ENCODE results near the gene FAM180B.

FAM180B gene

DNA sequence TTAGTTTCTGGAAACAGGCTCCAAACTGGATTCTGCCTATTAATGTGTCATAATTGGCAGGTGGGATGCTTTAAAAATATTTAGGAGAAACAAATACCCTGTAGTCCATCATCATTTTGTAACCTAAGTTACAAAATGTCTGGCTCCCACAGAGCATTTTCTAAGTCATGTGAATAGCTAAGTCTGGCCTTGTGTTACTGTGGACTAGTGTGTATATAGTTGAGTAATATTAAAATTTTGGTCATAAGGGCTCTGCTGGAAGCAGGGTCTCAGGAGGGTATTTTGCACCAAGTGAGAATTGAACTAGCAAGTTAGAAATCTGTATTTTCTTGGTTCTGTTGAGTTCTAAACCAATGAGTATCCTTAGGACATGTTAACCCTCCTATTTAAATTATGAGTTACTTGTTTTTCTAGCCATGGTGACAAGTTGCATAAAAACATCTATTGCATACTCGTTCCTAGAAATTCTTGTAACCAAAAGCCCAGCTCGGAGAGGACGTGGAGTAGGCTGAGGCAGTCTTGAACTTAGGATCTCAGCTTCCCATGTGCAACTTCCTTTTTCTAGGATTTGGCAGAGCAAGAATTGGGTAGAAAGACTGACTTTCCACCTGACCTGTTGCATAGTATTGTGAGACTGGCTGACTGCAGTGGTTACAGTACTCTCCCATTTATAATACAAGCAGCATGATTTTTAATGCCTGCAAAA lies 15.7 kb upstream of the FAM180B start:
- no peak for DNase-seq

DNA sequence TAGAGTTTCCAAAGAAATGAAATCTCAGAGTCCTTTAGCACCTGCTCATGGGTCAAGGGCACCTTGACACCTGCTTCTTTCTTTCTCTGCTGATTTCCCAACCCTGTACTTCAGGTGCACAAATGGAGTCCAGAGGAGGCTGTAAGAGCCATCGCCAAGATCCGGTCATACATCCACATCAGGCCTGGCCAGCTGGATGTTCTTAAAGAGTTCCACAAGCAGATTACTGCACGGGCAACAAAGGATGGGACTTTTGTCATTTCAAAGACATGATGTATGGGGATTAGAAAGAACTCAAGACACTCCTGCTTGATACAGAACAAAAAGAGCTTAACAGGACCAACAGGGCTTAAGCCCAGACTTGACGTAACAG lies 15.1 kb upstream of the FAM180B start:
- no peak for DNase-seq

DNA sequence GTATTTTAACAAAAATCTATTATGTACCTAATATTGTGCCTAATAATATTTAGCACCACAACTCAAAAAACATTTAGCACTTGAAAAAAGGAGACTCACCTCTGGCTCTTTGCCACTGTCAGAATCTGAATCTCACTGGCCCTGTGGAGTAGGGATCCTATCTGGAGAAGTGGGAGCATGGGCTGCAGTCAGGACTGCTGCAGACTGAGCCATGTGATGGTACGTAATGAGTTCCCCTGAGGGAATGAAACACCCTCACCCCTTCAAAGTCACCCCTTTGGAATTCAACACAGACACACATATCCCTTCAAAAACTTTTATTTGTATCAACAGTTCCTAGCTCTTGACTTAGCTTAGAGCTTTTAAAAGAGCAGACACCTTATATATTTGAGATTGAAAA lies 14.6 kb upstream of the FAM180B start:
- DNase-seq: no peak

DNA sequence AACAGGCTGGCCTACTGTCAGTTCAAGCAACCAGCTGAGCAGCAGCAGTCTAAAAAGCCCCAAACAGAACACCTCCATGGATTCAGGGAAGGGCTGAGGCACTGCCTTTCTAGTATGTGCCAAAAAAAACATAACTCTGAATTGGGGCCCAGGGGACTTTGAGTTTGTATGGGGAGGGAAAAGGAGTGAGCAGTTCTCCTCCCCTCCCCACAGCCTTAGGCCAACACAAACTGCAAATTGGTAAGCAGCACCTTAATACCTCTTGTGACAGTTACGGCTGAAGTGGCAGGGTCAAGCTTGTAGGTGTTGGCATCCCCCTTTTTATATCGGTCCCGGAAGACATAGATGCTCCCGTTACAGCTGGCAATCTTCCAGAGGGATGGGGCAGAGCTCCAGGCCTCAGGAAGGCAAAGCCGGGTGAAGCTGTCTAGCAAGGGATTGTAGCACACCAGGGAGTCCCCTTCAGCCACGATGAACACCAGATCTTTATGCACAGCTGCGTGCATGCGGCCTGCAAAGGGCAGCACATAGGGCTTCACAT lies 13.7 kb upstream of the FAM180B start:
- DNase-seq: no peak

DNA sequence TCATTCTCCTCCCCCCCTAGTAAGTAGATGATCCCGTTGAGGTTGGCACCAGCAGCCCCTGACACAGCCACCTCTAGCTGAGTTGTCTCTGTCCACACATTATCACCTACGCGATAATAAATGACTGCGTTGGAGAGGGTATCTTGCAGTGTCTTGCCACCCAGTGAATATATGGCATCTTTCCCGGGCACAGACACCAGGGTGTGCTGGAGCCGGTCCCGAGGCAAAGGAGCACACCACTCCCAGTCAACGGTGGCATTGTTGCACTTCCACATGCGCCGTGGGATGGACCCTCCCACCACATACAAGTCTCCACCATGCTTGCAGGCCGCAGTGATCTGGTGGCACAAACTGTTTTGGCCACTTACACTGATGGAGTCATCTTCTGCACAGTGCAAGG lies 13.2 kb upstream of the FAM180B start:
- DNase-seq: no peak

DNA sequence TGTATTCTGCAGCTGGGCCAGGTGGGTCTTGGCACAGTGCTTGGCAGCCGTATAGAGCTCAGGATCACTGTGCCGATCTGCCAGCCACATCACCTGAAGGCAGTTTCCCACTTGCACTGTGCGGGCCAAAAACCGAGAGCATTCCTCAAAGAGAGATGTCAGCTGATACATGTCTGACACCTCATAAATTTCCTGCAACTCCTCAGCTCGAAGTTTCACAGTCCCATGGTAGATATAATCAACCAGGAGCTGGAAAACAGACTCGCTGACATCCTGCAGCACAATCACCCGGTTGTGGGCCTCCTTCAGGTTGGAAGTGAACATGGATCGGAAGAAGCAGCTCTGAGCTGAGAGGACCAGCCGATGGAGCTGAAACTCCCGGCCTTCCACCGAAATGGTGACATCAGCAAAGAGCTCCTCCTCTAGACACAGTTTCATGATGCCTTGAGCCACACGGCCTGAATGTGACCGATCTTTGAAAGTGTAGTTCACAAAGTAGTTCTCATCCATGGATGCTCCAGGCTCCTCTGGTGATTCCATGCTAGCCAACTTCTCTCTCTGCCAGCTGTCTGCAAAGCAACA lies 8.9 kb upstream of the FAM180B start:
- no peak for DNase-seq

DNA sequence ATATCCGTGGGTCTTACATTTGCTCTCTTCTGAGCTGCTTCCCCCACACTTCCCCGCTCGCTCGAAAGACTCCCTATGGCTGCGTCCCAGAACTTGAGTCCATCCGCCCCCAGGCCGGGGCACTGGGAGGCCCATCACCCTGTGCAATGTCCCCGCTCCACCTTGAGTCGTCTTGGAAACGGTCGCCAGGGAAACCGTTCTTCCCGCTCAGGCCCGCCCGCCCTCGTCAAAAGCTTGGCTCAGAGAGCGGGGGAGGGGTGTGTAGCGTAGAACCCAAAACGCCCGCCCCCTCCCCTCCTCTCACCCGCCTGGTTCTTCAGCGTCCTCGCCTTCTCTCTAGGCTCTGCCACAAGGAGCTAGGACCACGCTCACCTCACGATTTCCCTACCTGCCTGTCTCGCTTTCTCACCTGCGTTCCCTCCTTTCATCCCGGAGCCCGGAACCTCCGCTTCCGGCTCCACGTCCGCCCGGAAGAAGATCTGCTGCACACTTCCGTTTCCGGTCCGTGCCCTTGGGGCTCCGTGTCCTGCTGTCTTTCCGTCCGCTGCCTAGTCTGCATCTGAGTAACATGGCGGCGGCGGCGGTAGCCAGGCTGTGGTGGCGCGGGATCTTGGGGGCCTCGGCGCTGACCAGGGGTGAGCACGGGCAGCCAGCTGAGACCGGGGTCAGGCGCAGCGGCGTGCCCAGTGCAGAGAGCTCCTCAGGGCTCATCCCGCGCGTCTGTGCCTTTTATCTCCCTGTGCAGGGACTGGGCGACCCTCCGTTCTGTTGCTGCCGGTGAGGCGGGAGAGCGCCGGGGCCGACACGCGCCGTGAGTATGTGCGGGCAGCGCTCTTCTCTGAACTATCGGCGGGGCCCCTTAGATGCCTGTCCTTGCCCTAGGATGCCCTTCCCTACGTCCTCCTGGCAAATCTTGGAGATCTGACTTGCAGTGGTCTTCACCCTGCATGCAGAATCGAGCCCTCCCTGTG lies 7.7 kb upstream of the FAM180B start, which contains the start of the genes KBTBD4 and NDUFS3:
Gene KBTBD4 (minus strand): TSS at position 447 of the 971 bp plus-strand sequence. CDS start 19 bp downstream, at position 428.
Gene NDUFS3 (plus strand): TSS at position 551 of the 971 bp plus-strand sequence. CDS start 18 bp downstream, at position 569.
- DNase-seq: peak; percentile 68

DNA sequence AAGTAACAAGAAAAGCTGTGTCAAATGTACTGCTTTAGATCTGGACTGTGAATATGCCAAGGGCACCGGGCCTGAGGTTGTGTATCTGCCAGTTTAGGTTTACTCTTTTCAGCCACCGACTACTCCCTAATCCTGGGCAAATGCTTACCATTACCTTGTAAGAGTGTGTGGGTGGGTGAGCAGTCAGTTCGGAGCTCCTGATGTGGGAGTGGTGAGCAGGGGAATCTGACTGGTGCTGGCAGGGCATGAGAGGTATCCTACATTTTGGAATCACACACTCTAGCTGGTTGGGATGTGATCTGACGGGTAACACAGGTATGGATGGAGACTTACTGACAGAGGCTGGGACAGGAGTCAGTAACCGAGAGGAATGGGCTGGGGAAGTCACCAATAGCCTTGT lies 2.6 kb upstream of the FAM180B start:
- no peak for DNase-seq

DNA sequence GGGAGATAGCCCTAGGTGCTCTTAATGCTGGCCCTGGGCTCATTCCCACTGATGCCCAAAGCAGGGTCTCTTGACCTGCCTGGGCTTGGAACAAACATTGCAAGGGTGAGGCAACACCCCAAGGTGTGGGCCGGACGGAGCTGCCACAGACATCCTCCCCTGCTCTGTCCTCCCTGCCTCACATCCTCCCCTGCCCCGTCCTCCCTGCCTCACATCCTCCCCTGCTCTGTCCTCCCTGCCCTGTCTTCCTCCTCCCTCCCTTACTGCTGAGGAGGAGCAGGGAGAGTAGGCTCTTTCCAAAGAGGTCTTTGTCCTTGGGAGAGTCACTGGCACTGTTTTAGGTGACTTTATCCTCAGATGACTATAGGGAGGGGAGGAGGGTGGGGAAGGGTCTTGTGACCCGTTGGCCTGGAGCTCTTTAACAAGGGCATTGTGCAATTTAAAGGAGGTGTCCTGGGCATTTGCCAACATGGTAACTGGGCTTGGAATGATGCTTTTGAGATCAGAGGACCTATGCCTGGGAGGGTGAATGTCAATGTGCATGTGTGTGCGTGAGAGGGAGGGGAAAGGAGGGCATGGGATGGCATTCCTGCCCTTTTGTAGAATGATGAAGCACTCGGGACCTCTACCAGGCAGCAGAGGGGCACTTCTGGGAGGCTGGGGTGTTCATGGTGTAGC lies 700 bp downstream of the FAM180B start:
- DNase-seq: no peak

DNA sequence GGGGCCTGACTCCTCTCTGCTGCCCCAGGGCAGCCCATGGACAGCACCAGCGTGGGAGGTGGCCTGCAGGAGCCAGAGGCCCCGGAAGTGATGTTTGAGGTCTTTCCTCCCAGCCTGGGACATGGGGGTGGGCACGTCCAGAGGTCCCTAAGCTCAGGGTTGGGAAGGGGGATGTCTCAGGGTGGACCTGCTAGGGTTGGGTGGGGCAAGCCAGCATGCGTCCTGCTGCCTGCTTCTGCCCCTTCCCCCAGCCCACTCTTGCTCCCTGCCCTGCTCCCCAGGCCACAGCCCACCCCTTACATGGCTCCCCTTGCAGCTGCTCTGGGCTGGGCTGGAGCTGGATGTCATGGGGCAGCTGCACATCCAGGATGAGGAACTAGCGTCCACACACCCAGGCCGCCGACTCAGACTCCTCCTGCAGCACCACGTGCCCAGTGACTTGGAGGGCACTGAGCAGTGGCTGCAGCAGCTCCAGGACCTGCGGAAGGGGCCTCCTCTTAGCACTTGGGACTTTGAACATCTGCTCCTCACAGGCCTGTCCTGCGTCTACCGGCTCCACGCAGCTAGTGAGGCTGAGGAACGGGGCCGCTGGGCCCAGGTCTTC lies 1.3 kb downstream of the FAM180B start:
- no peak for DNase-seq

DNA sequence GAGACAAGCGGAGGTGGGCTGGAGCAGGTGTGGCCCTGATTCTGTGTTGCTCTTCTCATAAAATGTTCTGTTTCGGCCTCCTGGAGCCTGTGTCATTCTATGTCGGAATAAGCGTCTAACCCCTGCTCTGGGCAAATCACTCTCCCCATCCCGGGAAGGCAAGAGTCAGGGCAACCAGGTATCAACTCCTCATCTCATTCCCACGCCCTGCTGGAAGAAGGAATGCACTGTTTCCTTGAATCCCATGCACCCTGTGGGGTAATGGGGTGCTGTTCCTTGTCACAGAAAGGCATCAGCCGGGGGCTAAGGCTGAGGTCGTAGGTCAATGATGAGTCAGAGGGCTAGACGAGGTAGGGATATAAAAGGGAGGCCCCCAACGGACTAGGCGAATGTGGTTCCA lies 2.6 kb downstream of the FAM180B start:
- DNase-seq: no peak

DNA sequence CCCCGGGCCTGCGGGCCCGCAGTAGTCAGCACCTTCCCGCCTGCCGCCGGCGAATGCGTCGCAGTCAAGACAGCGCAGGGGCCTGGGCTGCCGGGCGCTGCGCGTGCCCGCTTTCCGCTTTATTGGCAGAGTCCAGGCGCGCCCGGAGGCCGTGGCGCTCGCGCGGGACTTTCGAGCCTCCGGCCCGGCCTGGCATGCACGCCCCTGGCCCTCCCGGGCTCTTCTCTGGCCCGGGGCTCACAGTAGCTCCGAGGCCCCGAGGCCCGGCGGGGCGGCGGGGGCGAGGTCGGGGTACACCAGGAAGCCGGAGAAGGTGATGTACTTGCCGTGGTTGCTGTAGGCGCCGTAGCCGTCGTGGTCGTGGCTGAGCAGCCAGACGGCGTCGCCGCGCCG lies 3.1 kb downstream of the FAM180B start:
- no peak for DNase-seq

DNA sequence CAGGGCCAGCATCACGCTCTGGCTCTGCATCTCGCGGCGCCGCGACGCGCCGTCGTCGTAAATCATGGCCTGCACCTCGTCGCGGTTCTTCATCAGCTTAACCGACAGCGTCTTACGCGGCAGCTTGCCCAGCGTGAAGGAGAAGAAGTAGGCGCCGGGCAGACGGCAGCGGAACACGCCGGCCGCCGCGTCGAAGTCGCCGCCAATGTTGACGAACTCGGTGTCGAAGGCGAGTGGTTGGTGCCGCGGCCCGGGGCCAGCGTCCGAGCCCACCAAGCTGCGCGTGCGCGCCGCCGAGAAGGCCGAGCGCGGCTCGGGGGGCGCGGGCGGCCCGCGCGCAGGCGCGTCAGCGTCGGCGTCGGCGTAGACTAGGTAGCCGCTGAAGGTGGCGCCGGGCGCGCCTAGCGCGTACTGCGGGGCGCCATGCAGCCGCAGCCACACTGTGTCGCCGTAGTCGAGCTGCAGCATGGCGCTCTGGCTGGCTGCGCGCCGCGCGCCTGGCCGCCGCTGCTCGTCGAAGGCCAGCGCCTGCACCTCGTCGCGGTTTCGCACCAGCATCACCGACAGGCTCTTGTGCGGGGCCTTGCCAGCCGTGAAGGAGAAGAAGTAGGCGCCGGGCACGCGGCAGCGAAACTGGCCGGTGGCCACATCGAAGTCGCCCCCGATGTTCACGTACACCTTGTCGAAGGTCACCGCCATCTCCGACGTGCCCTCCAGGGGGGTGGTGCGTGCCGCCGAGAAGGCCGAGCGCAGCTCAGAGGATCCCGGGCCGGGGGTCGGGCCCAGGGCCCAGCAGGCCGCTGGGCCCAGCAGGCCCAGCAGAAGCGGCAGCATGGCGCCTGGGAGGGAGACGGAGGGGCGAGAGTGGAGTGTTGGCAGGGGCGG lies 3.7 kb downstream of the FAM180B start:
- DNase-seq: no peak

DNA sequence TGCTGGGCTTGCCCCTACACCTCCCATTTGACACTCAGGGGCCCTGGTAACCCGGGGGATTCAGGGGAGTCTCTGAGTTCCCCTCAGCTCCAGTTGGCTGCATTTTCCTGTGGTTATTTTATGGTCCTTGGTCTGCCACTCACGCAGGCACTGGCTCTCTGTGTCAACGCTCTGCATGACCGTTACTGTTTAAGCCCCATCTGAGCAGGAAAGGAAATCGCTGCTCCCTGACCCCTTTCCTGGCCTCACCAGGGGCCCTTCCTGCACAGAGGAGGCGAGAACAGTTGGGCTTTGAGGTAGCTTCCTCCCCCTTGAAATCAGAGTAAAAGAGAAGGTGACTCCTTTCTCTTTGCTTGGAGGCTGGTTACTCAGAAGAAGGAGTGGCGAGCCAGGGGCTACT lies 5.3 kb downstream of the FAM180B start:
- no peak for DNase-seq

DNA sequence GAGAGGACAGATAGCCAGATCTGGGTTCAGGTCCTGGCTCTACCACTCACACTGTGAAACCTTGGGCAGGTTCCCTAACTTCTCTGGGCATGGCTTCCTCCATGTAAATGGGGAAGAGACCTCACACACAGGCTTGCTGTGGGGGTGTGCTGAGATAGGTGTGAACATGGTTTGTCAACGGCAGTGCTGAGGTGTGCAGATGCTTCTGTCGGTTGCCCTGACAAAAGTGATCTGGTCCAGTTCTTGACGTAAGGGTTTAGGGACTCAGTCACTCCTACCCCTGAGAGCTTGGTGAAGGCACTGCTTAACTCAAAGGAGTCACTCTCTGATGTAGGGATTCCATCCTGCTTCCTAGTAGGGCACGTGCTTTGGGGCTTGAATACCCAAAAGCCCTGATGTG lies 5.8 kb downstream of the FAM180B start:
- DNase-seq: no peak

DNA sequence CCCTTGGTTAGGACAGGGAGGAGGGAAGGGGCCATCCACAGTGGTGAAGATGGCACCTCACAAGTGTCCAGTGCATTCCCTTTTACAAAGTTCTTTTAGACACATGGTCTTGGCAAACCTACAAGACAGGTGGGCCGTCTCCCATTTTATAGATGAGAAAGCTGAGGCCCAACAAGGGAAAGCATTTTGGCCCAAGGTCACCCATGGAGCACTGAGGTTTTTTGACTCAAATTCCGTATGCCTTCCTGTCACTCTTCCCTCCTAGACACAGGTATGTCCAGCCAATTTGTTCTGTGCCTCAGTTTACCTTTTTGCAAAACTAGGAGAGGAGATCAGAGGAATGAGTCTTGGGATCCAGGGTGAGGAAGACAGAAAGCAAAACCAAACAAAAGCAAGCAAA lies 6.5 kb downstream of the FAM180B start:
- no peak for DNase-seq

DNA sequence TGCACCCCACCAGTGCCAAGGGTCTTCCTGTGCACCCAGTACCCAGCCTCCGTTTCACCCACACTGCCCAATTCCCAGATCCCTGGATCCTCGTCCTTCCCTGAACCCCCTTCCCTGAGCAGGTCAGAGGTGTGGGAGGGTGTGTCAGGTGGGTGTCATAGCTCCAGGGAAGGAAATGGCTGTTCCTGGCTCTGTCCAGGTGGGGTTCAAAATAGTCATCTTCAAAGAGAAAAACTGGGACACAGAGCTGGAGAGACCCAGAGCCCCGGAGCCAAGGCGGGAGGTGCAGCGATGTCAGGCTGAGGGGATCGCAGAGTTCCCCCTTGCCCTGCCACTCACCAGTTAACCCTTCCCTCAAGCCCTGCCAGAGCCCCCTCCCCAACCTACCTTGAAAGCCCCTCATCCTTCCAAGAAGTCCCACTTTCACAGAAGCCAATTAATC lies 7.0 kb downstream of the FAM180B start:
- no peak for DNase-seq

DNA sequence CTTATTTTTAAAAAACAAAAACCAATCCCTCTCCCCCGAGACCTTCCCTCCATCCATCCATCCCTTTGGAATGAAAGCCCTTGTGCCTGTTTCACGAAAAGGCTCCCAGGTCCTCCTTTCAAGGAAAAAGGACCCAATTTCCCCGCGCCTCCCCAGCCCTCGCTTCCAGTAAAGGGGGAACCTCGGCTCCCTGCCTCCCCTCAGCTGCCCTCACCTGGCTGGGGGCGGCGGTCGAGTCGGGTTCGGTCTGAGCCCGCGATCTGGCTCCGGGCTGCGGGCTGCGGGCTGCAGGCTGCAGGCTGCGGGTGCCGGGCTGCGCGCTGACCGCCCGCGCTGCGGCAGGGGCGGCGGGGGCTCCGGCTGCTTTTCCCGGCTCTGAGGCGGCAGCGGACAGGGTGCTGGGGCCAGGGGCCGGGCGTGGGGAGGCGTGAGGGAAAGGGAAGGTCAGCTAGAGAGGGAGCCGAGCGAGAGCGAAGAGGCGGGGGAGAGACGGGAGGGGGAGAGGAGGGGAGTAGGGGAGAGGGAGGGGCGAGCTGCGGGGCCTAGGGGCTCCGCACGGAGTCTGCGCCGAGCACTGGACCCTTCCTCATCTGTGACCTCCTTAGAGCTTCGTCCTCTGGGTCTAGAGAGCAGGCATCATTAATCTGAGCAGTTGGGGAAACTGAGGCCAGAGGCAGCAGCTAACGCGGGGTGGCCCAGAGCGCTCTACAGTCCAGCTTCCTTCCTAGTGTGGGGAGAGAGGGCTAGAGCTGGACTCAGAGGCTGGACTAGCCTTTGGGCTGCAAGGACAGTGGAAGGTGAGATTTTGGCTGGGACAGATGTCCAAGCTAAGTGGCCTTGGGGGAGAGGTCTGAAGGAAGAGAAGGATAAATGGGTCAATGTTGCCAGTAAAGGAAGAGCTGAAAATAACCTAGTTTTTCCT lies 7.7 kb downstream of the FAM180B start, which contains the start of gene C1QTNF4:
Gene C1QTNF4 (minus strand): TSS at position 478 of the 922 bp plus-strand sequence. CDS start 3,601 bp downstream, outside the sequence.
- DNase-seq: no peak

DNA sequence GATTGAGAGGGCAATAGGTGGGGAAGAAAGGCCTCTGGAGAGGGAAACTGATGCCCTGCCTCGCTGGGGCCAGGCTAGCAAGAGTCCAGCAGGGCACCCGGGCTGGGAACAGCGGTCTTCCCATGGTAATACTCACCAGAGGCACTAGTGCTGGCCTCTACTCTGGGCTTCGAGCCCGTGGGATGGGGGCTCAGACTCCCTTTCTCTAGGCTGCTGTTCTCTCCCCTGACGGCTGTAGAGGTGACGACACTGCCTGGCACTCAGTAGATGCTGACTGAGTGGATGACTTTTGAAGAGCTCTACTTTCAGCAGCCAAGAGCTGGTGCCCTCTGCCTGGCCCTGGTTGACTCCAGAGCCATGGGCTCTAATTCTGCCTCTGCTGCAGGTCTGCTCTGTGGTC lies 8.6 kb downstream of the FAM180B start:
- DNase-seq: no peak

DNA sequence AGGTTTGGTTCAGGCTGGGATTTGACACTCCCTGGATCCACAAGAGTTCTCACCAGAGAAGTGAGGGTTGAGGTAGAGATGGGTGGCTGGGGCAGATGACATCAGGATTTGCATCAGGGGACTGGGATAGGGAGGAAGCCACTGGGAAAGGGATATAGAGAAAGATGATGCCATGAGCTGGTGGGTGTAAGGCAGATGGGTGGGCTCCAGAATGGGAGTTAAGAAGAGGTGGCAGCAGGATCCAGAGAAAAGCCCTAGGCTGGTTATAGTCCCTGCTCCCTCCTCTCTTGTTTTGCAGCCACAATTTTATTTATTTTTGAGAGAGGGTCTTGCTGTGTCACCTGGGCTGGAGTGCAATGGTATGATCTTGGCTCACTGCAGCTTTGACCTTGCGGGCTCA lies 9.5 kb downstream of the FAM180B start:
- DNase-seq: no peak
